Vagina (tissue), 2 donors: Measurements from ENCODE around the gene TGFA. TPM values are rescaled to one million over a fixed set of nuclear protein-coding genes. Genes with fewer than 3 reads are reported as not detected.
A peak's percentile ranks its signal among the peaks of the same experiment; 100 is the strongest.

Experiments
- DNase-seq, 2 donors: peaks; one replicate each; pipeline ENCODE4 v3.0.0-alpha.2; 2017; ENCODE audit errors: extremely low spot score in 2 of 2
- H3K27ac ChIP-seq: fragments of 200-600 bp; sonication (generic); one replicate; pipeline ENCODE4 v1.5.1; 2019
- H3K27me3 ChIP-seq: fragments of 200-600 bp; sonication (generic); one replicate; pipeline ENCODE4 v1.5.1; 2019
- H3K36me3 ChIP-seq, 2 donors: fragments of 200-600 bp; sonication (generic); one replicate each; pipeline ENCODE4 v1.5.1; 2017 to 2019
- H3K4me1 ChIP-seq: fragments of 200-600 bp; sonication (generic); one replicate; pipeline ENCODE4 v1.5.1; 2019
- H3K4me3 ChIP-seq, 2 donors: fragments of 200-600 bp; sonication (generic); 1 replicate in 1 of 2; 2 replicates in 1 of 2; pipeline ENCODE4 v1.5.1; 2016 to 2019
- H3K9me3 ChIP-seq: fragments of 200-600 bp; sonication (generic); one replicate; pipeline ENCODE4 v1.5.1; 2019
- CTCF ChIP-seq, 3 experiments: fragments of 450-650 bp in 2 of 3; fragments of 200-600 bp in 1 of 3; sonication (generic) in 1 of 3; IDR thresholded peaks; one replicate each; pipeline ENCODE4 v1.5.1; 2017 to 2019; ENCODE audit warnings: antibody characterized with exemption in 3 of 3, mild to moderate bottlenecking in 2 of 3, moderate library complexity in 2 of 3
- POLR2A ChIP-seq, 2 donors: fragments of 450-650 bp; IDR thresholded peaks; one replicate each; pipeline ENCODE4 v1.6.1; 2017; ENCODE audit warnings: antibody characterized with exemption in 2 of 2, mild to moderate bottlenecking in 2 of 2, moderate library complexity in 2 of 2
- POLR2AphosphoS5 ChIP-seq, 2 donors: sonication (generic); formaldehyde crosslinking; IDR thresholded peaks; one replicate each; pipeline ENCODE4 v1.9.0; 2017; ENCODE audit warnings: antibody characterized with exemption in 2 of 2, mild to moderate bottlenecking in 2 of 2, low read depth in 1 of 2; ENCODE audit not compliant: insufficient read depth in 1 of 2
- intact Hi-C: fragments of 100-400 bp; cut with DNase I; formaldehyde crosslinking; loops from one replicate; pipeline ENCODE4 v1.15.1; 2023
- total RNA-seq: library from RNA; depleted of rRNA; stranded (reverse); fragments of >200 nt; gene quantifications from one replicate; pipeline ENCODE4 v1.2.3, GENCODE V29; 2016

TGFA gene
- total RNA-seq, 1 donor from 2014 or later: 27.7 TPM

DNA sequence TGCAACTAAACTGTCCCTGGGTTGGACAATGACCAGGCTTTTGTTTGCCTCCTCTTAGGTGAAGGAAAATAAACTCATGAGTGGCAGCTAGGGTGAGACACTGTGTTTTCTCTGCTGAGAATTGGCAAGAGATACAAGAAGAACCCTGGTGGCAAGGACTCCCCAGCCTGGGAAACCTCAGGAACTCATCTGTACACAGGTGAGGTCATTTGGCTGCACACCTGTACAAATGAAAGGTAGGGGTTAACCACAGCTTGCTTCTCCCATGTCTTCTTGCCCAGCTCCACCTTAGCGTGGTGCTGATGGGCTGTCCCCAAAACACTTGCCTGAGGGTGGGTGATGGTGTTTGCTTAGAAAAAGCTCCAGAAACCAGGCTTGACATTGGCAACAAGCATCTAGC, 154.6 kb downstream of the TGFA start:
- no peaks in the 10 kb centered on the region for H3K4me1 ChIP-seq
- DNase-seq: peak in 1 of 2 donors; percentile 27

More for the DNA sequence above, 154.6 kb downstream of the TGFA start:
- Histone ChIP-seq H3K27ac (no peak overlapping the region), H3K4me3 (no peak overlapping the region), H3K36me3 (no peaks in the 10 kb centered on the region), H3K9me3 (no peaks in the 10 kb centered on the region), H3K27me3 (no peaks in the 10 kb centered on the region)
- intact Hi-C loops: no loop called here
- TF ChIP-seq CTCF (IDR thresholded peaks at IDR 0.05): no peak
- TF ChIP-seq POLR2A (IDR thresholded peaks at IDR 0.05): no peak
- no peak for TF ChIP-seq POLR2AphosphoS5 (IDR thresholded peaks at IDR 0.05; ENCODE audit: insufficient read depth in 1 of 2, low read depth in 1 of 2)

Other genes with a start within 250 kb of the TGFA start
- gene ADD2, start 214.4 kb upstream of the TGFA start, total RNA-seq: 3.4 TPM
- not detected for gene FIGLA, start 236.8 kb upstream of the TGFA start, total RNA-seq